ENCODE results near the gene NLRP5. TPM values are rescaled to one million over a fixed set of nuclear protein-coding genes. Genes with fewer than 3 reads are reported as not detected.

The NLRP5 gene
- total RNA-seq, 1 donor = not detected

GRCh38 chr19:56084835-56085536 is 98.4 kb downstream of the NLRP5 start:
- H3K4me3 ChIP-seq (ENCODE audit: low read depth, low read length) = no peak overlapping the region
- no peak for DNase-seq (ENCODE audit: low read depth)

DNA sequence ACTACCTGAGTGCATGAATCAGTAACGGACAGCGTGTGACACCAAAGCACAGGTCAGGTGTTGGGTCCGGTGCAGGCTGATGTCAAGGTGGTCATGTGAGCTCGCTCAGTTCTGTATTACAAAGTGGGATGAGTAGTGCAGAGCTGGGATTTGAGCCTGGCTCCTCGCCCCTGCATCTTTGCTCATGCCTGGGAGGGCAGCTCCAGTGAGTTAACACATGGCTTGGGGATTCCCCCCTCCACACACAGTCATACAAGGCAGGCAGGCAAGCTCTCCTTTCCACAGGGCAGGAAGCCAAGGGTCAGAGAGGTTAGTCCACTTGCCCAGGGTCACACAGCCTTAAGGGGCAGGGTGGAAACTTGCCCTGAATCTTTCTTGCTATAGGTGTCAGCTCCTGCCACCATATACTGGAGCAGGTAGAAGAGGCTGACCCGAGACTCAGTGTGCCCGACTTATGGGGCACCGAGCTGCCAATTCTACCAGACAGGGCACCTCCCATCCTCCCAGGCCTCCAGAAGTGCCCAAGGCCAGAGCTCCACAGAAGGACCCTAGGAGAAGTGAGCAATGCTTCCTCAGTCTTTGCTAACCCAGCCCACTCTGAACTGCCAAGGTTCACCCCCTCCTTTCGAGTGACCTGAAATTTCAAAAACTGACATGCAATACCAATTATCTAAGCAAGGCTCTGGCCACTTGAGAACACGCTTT is 99.1 kb downstream of the NLRP5 start:
- DNase-seq (ENCODE audit: low read depth) = no peak
- TF ChIP-seq, protein P1, sequence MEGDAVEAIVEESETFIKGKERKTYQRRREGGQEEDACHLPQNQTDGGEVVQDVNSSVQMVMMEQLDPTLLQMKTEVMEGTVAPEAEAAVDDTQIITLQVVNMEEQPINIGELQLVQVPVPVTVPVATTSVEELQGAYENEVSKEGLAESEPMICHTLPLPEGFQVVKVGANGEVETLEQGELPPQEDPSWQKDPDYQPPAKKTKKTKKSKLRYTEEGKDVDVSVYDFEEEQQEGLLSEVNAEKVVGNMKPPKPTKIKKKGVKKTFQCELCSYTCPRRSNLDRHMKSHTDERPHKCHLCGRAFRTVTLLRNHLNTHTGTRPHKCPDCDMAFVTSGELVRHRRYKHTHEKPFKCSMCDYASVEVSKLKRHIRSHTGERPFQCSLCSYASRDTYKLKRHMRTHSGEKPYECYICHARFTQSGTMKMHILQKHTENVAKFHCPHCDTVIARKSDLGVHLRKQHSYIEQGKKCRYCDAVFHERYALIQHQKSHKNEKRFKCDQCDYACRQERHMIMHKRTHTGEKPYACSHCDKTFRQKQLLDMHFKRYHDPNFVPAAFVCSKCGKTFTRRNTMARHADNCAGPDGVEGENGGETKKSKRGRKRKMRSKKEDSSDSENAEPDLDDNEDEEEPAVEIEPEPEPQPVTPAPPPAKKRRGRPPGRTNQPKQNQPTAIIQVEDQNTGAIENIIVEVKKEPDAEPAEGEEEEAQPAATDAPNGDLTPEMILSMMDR (IDR thresholded peaks at IDR 0.05; ENCODE audit: insufficient read depth, low read depth, low read length) = no peak
- no peak overlapping the region for H3K4me3 ChIP-seq (ENCODE audit: low read depth, low read length)

More at GRCh38 chr19:56084835-56085536, 98.4 kb downstream of the NLRP5 start:
- TF ChIP-seq, protein P1 (IDR thresholded peaks at IDR 0.05; ENCODE audit: insufficient read depth, low read depth, low read length) = no peak

- TF ChIP-seq, protein P1 (IDR thresholded peaks at IDR 0.05; ENCODE audit: insufficient read depth, low read depth, low read length) = no peak
- DNase-seq (ENCODE audit: low read depth) = no peak
- no peak overlapping the region for H3K4me3 ChIP-seq (ENCODE audit: low read depth, low read length)
Observed at GRCh38 chr19:56086671-56087430, 100.3 kb downstream of the NLRP5 start.

DNA sequence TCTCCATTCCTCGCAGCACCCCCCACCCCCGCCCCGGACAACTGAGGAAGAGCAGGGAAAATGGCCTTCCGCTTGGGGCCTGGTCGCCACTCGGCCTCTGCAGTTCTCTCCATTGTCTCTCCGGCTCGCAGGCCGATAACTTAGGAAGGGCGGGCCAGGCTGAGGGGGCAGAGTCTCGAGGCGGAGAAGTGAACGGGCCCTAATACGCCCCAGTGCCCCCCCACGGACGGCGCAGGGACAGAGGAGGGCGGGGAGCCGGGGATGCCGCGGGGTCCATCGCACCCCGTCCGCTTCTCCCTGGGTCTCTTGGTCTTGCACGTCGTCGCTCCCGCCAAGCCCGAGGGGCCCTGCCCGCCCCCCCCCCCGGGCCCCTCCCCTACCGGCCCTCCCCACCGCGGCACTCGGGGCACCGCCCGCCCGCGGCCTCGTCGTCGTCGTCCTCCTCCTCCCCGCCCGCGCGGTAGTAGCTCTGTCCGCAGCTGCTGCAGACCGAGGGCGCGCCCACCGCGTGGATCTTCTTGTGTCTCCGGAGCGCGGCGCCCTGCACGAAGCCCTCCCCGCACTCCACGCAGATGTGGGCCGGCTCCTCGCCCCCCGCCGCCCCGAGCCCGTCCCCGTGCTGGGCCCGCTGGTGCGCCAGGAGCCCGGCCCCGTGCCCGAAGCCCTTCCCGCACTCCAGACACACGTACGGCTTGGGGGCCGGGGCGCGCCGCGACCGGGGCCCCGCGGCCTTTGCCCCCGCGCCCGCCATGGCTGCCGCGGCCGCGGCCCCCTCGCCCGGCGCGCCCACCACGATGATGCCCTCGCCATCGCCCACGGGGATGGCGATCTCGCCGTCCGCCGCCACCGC is 101.3 kb downstream of the NLRP5 start:
- TF ChIP-seq, protein P1 (IDR thresholded peaks at IDR 0.05; ENCODE audit: insufficient read depth, low read depth, low read length) = no peak
- no peak overlapping the region for H3K4me3 ChIP-seq (ENCODE audit: low read depth, low read length)
- no peak for DNase-seq (ENCODE audit: low read depth)

DNA sequence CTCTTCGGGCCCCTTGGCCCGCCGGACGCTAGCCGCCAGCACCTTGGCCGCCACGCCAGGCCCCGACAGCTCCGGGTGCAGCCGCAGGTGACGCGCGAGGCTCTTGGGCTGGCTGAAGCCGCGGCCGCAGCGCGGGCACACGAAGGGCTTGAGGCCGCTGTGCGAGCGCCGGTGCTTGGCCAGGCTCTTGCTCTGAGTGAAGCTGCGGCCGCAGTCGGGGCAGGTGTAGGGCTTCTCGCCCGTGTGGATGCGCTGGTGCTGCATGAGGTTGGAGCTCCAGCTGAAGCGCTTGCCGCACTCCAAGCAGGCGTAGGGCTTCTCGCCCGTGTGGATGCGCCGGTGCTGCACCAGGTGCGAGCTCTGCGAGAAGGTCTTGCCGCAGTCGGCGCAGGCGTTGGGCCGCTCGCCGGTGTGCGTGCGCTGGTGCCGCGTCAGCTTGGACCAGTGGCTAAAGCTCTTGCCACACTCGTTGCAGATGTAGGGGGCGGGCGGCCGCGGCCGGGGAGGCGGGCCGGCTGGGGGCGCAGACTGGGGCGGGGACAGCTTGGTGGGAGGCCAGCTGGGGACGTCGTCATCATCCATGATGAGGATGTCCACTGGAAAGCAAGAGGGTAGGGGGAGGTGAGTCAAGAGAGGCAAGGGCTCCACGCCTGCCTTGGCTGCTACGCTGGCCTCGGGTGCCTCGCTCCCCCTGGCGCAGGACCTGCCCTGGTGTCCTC is 102.1 kb downstream of the NLRP5 start:
- TF ChIP-seq, protein P1 (IDR thresholded peaks at IDR 0.05; ENCODE audit: insufficient read depth, low read depth, low read length) = no peak
- no peak overlapping the region for H3K4me3 ChIP-seq (ENCODE audit: low read depth, low read length)
- no peak for DNase-seq (ENCODE audit: low read depth)
